ENCODE results near the gene TMED6.

TMED6 gene

GRCh38 chr16:69350536-69351133 lies 951 bp downstream of the TMED6 start:
- DNase-seq, result no peak

- DNase-seq, result no peak
Observed at GRCh38 chr16:69349536-69349935, 2.0 kb downstream of the TMED6 start.

GRCh38 chr16:69348222-69348621 lies 3.4 kb downstream of the TMED6 start:
- DNase-seq, result no peak

GRCh38 chr16:69346683-69347082 lies 4.9 kb downstream of the TMED6 start:
- no peak for DNase-seq

- DNase-seq, result no peak
Observed at GRCh38 chr16:69345923-69346322, 5.7 kb downstream of the TMED6 start.

- no peak for DNase-seq
Observed at GRCh38 chr16:69344171-69344570, 7.4 kb downstream of the TMED6 start.

- DNase-seq, result no peak
Observed at GRCh38 chr16:69340095-69340644, 11.4 kb downstream of the TMED6 start.

GRCh38 chr16:69339289-69340094 lies 12.1 kb downstream of the TMED6 start, which contains the start of the genes COG8 and NIP7:
Gene COG8, minus strand, starts transcription at chr16:69339564. Its CDS starts 12 bp downstream, at chr16:69339552.
Gene NIP7, plus strand, starts transcription at chr16:69339772. Its CDS starts 58 bp downstream, at chr16:69339830.
- peak; percentile 95 for DNase-seq

GRCh38 chr16:69338557-69339288 lies 12.9 kb downstream of the TMED6 start:
- no peak for DNase-seq

GRCh38 chr16:69334696-69335095 lies 16.9 kb downstream of the TMED6 start:
- no peak for DNase-seq

- peak; percentile 83 for DNase-seq
Observed at GRCh38 chr16:69330286-69331109, 21.1 kb downstream of the TMED6 start, which contains the start of gene PDF. Gene PDF, minus strand, starts transcription at chr16:69330588. Its CDS starts 18 bp downstream, at chr16:69330570.

- DNase-seq, result no peak
Observed at GRCh38 chr16:69329369-69330285, 22.0 kb downstream of the TMED6 start.

- DNase-seq, result no peak
Observed at GRCh38 chr16:69328854-69329316, 22.7 kb downstream of the TMED6 start.

GRCh38 chr16:69327585-69328310 lies 23.8 kb downstream of the TMED6 start:
- no peak for DNase-seq

- no peak for DNase-seq
Observed at GRCh38 chr16:69326172-69326873, 25.3 kb downstream of the TMED6 start.

- no peak for DNase-seq
Observed at GRCh38 chr16:69325784-69326171, 25.8 kb downstream of the TMED6 start.

GRCh38 chr16:69324585-69325253 lies 26.9 kb downstream of the TMED6 start:
- no peak for DNase-seq

GRCh38 chr16:69324013-69324531 lies 27.5 kb downstream of the TMED6 start:
- DNase-seq, result no peak

GRCh38 chr16:69323415-69323814 lies 28.2 kb downstream of the TMED6 start:
- DNase-seq, result no peak
